ENCODE data around the gene ADAM19.
A peak's percentile ranks its signal among the peaks of the same experiment; 100 is the strongest.

The ADAM19 gene

GRCh38 chr5:157550663-157551062 lies 24.9 kb downstream of the ADAM19 start:
- DNase-seq (ENCODE audit: low spot score), result no peak
- ChIA-PET CTCF (no interaction called here), POLR2A (ENCODE audit: low non-redundant PET) (no interaction called here)
- TF ChIP-seq CTCF (conservative IDR thresholded peaks at IDR 0.05; ENCODE audit: low read depth), result no peak
- H3K27ac ChIP-seq, result no peak overlapping the region

GRCh38 chr5:157549954-157550549 lies 25.5 kb downstream of the ADAM19 start:
- POLR2A ChIA-PET (ENCODE audit: low non-redundant PET), result no interaction called here
- CTCF ChIA-PET, result no interaction called here
- H3K27ac ChIP-seq, result no peak overlapping the region
- no peak for DNase-seq (ENCODE audit: low spot score)
- TF ChIP-seq CTCF (conservative IDR thresholded peaks at IDR 0.05; ENCODE audit: low read depth), result no peak

GRCh38 chr5:157549283-157549629 lies 26.3 kb downstream of the ADAM19 start:
- POLR2A ChIA-PET (ENCODE audit: low non-redundant PET), result no interaction called here
- CTCF ChIA-PET, result interaction anchor here (0.6 kb wide), 1 partner anchor 41 kb away, joined by 3 read pairs; no protein-coding TSS in a partner anchor
- no peak overlapping the region for H3K27ac ChIP-seq
- no peak for DNase-seq (ENCODE audit: low spot score)
- no peak for TF ChIP-seq CTCF (conservative IDR thresholded peaks at IDR 0.05; ENCODE audit: low read depth)

- CTCF ChIA-PET, result interaction anchor here (0.6 kb wide), 1 partner anchor 41 kb away, joined by 3 read pairs; no protein-coding TSS in a partner anchor
- H3K27ac ChIP-seq, result no peak overlapping the region
- peak; percentile 57 for DNase-seq (ENCODE audit: low spot score)
- no peak for TF ChIP-seq CTCF (conservative IDR thresholded peaks at IDR 0.05; ENCODE audit: low read depth)
- POLR2A ChIA-PET (ENCODE audit: low non-redundant PET), result no interaction called here
These were observed 26.9 kb downstream of the ADAM19 start for GRCh38 chr5:157548513-157549282.

GRCh38 chr5:157547941-157548512 lies 27.5 kb downstream of the ADAM19 start:
- TF ChIP-seq CTCF (conservative IDR thresholded peaks at IDR 0.05; ENCODE audit: low read depth), result no peak
- ChIA-PET CTCF (no interaction called here), POLR2A (ENCODE audit: low non-redundant PET) (no interaction called here)
- no peak for DNase-seq (ENCODE audit: low spot score)
- no peak overlapping the region for H3K27ac ChIP-seq

GRCh38 chr5:157546456-157547100 lies 29.0 kb downstream of the ADAM19 start:
- TF ChIP-seq CTCF (conservative IDR thresholded peaks at IDR 0.05; ENCODE audit: low read depth), result no peak
- ChIA-PET POLR2A (ENCODE audit: low non-redundant PET) (no interaction called here), CTCF (no interaction called here)
- DNase-seq (ENCODE audit: low spot score), result no peak
- H3K27ac ChIP-seq, result no peak overlapping the region
